HepG2 (cell line): ENCODE measurements around the gene TMEM250. TPM values are rescaled to one million over a fixed set of nuclear protein-coding genes. Genes with fewer than 3 reads are reported as not detected.

Source experiments
- ADNP ChIP-seq: sonication (generic); formaldehyde crosslinking; IDR thresholded peaks from 2 replicates; pipeline ENCODE4 v1.4.0; 2020; ENCODE audit warnings: missing genetic modification reagents
- ESRRA ChIP-seq: sonication (generic); formaldehyde crosslinking; IDR thresholded peaks from 2 replicates; pipeline ENCODE4 v1.5.1; 2020; ENCODE audit warnings: mild to moderate bottlenecking, low read depth, missing genetic modification reagents
- NR0B2 ChIP-seq: sonication (generic); formaldehyde crosslinking; IDR thresholded peaks from 2 replicates; pipeline ENCODE4 v1.4.0; 2020; ENCODE audit warnings: mild to moderate bottlenecking, missing genetic modification reagents
- STAT5B ChIP-seq: sonication (generic); formaldehyde crosslinking; IDR thresholded peaks from 2 replicates; pipeline ENCODE4 v1.4.0; 2020; ENCODE audit warnings: missing genetic modification reagents
- ZBTB40 ChIP-seq, 2 experiments: fragments of 450-650 bp in 1 of 2; sonication (generic) in 1 of 2; formaldehyde crosslinking in 1 of 2; IDR thresholded peaks; 2 replicates each; pipeline versions ENCODE4 v1.6.1 to v1.8.0; 2016 to 2022; ENCODE audit warnings: antibody characterized with exemption in 1 of 2, mild to moderate bottlenecking in 1 of 2, missing genetic modification reagents in 1 of 2
- ZNF101 ChIP-seq: sonication (generic); formaldehyde crosslinking; IDR thresholded peaks from 2 replicates; pipeline ENCODE4 v1.4.0; 2020; ENCODE audit warnings: mild to moderate bottlenecking, low read depth, missing genetic modification reagents, borderline replicate concordance
- polyA plus RNA-seq, 8 experiments: library from polyadenylated mRNA; depleted of rRNA in 3 of 8; stranded (reverse) in 7 of 8; unstranded in 1 of 8; fragments of >200 nt; fragmentation: Illumina TruSeq in 4 of 8; extraction: Trizol in 4 of 8; gene quantifications; 2 replicates each; pipeline versions ENCODE4 v1.2.1 to v1.2.3, GENCODE V29; 2011 to 2016; ENCODE audit warnings: low read depth in 4 of 8, missing spikeins in 1 of 8, mixed read lengths in 1 of 8; ENCODE audit not compliant: insufficient read depth in 1 of 8
- total RNA-seq, 5 experiments: library from RNA; depleted of rRNA; stranded (reverse); fragments of >200 nt; fragmentation: Illumina TruSeq; extraction: Trizol; gene quantifications; 2 replicates each; pipeline ENCODE4 v1.2.3, GENCODE V29; 2016; ENCODE audit warnings: low read depth in 1 of 5

The TMEM250 gene
- total and polyA plus RNA-seq, 2 of the 13 experiments (the other 11 are each of a cell fraction or from before 2014, with no cell fraction given) = 5.5 to 13.9 TPM

- TF ChIP-seq ZBTB40 (IDR thresholded peaks at IDR 0.05) (no peak), ZBTB40 (CRISPR knock-in tag; IDR thresholded peaks at IDR 0.05) (no peak), STAT5B (CRISPR knock-in tag) (no peak), ZNF101 (CRISPR knock-in tag) (no peak), ESRRA (CRISPR knock-in tag) (no peak), ADNP (CRISPR knock-in tag) (no peak), NR0B2 (CRISPR knock-in tag) (no peak)
- TF ChIP-seq, all 625 proteins: peak for 0
These were observed 26.9 kb downstream of the TMEM250 start (continued) for GRCh38 chr9:136091582-136092352.
